Kidney capillary endothelial cell (primary cell): ENCODE data around the gene DCHS2.

Source experiments
- DNase-seq: peaks from one replicate; pipeline ENCODE4 v3.0.0-alpha.2; 2018; ENCODE audit warnings: low spot score

Gene DCHS2

DNA sequence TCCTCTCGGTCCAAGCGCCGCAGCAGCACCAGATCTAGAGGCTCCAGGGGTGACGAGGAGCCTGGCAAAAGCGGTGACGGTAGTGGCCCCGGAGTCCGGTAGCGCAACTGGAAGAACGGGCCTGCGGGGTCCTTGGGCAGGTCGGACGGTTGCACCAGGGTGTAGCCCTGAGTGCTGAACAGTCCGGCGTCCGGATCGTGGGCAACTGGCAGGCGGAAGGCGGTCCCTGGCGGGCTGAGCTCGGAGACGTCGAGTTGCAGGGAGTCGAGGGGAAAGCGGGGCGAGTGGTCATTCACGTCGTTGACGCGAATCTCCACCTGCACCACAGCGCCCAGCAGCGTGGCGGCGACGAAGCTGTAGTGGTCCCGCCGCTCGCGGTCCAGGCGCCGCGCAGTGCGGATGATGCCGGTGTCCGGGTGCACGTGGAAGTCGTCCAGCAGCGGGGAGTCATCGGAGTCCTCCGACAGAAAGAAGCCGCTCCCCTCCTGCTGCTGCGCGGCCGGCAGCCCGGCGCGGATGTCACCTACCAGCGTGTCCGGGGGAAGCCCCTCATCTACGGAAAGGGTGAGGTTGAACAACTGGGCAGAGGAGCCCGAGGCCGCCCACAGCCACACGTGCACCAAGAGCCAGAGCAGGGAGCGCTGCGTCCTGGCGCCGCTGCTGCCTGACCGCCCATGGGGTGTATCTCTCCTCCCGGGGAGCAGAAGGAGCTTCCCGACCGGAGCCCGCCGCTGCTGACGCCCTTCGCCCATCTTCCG, 837 bp downstream of the DCHS2 start:
- DNase-seq, result no peak

DNA sequence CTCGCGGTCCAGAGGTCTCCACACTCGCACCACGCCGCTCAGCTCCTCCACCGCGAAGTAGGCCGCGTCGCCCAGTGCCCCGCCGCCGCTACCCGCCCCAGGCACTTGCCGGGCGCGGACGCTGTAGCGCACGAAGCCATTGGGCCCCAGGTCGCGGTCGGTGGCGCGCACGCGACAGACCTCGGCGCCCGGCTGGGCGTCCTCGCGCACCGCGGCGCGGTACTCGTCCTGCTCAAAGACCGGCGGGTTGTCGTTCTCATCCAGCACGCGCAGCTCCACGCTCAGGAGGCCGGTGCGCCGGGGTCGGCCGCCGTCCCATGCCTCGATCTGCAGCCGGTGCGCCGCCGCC, 1.4 kb downstream of the DCHS2 start:
- DNase-seq, result no peak

DNA sequence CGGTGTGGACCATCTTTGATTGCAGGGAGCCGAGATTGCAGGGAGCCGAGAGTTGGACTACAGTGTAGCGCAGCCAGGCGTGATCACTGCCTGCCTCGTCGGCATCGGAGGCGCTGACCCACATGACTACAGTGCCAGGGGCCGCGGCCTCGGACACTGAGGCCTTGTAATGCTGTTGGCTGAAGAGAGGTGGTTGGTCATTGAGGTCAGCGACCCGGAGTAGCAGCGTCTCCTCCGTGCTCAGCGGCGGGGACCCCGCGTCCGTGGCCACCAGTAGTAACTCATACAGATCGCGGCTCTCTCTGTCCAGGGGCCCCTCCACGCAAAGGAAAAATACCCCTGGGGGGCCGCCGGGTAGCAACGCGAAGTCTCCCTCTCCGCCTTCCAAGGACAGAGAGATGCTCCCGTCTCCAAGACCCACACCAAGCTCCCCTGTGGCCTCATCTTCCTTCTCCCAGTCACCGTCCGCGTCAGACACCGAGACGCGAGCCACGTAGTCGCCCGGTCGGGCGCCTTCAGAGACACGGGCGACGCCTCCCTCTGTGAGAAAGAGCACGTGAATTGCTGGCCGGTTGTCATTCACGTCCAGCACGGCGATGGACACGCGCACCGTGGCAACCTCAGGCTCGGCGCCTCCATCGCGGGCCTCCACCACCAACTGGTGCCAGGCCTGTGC, 1.9 kb downstream of the DCHS2 start:
- no peak for DNase-seq

DNA sequence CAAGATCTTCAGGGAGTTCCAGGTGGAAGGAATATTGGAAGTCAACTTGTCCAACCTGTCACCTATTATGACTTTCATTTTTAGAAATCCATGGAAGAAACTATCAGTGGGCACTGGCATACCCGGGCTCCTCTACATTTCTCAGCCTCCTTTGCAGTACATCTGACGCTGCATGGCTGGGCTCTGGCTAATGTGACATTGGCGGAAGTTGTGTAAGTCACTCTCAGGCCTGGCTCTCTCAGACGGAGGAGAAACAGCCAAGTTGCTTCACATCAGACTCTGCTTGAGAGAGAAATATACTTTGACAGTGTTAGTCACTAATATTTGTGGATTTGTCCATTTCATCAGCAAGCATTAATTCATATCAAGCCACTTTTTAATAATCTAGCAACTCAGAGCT, 4.5 kb downstream of the DCHS2 start:
- no peak for DNase-seq

DNA sequence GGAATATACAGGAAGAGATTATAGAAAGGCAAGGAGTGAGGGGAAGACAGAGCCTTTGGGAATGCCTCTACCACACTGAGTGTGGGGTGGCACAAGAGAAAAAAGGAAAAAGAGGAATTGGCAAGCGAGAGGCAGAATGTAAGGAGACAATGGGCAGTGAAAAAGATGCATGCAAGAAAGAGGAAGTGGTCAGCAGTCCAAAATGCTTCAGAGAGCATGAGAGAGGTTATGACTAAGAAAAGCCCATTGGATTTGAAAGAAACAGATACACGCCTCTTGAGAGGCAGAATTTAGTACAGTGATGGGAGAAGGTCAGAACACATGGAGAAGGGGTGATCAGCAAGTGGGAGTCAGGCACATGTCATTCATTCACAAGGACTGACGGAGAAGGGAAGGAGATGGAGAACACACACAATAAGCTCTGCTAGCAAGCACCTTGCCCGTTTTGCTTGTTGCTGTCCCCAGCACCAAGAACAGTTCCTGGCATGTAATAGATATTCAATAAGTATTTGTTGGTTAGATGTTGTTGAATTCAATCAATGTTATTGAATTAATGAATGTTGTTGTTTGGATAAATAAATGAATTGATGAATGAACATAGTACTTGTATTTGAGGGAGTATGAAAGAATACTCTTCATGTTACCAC, 6.3 kb downstream of the DCHS2 start:
- no peak for DNase-seq

DNA sequence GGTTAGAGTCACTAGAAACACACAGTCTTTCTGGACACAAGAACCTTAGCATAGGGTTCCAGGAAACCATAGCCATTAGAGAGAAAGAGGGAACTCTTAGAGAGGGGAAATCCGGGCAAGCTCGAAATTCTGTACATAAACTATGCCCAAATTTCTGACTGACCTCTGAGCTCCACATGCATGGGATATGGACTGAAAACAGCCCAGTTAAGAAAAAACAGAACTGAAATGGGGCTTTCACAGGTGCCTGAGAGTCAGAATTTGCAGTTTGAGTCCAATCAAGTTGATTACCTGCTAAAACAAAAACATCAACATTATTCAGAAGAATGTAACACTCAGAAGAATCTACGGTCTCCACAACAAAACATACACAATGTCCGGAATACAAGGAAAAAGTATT, 13.1 kb downstream of the DCHS2 start:
- no peak for DNase-seq

DNA sequence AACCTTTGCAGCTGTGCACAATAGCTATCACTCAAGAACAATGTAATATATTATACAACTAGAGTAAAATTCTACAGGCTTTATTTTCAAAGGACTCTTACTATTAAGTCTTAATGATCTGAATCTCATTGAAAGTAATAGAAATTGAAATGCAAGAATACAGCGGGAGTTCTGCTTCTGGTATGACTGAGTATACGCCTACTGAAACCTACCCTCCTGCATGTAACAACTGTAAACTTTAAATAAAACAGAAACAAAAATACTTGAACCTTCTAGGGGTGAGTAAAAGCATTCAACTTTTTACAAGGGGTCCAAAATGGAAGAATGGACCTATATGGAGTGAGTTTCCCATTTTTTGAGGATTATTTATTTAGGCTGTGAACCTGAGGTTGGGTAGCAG, 13.5 kb downstream of the DCHS2 start:
- no peak for DNase-seq

DNA sequence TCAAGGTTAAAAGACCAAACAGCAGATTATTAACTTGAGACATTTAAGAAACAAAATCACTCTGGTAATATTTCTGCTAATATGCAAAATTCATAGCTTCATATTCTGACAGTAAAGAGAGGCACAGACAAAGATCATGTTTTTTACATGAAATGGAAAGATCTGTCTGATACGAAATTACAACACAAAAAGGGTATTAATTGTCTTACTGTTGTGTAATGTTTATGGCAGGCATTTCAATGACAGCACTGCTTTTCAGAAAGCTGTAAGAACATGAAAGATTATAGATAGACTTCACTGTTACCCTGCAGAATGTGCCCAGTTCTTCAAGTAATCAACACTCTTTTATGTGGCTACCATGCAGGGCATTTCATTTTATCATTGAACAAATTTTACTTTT, 15.4 kb downstream of the DCHS2 start:
- no peak for DNase-seq

DNA sequence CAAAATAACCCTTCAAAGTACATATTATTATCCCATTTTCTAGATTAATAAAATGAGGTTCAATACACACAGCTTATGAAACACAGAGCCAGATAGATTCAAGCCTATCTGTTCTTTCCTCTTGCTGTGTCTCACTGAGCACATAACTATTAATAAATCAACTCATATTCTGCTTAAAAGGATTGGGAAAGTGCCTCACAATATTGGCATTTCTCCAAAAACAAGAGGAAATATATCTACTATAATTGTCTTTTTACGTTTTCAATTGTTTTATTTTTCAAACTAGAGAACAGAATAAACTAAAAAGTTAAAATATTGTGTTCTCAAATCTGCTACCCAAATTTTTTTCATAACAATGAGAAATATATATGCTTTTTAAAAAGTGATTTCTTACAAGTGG, 15.8 kb downstream of the DCHS2 start:
- no peak for DNase-seq

DNA sequence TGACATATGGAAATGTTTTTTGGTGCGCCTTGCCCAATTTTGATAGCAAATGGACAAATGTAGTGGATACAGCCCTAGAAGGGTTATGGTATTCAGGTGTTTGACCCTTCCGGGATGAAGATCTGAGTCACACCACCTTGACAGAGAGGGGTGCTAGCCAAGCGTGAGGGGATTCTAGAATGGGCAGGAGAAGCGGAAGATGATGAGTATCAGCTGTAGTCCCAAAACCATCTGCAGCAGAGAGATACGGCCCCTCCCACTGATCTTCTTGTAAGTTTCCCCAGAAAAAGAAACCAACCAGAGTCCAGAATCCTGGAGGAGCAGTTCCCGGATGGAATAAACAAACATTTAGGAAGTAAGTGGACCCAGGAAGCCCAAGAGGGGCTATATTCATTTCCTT, 18.1 kb downstream of the DCHS2 start:
- DNase-seq, result no peak

DNA sequence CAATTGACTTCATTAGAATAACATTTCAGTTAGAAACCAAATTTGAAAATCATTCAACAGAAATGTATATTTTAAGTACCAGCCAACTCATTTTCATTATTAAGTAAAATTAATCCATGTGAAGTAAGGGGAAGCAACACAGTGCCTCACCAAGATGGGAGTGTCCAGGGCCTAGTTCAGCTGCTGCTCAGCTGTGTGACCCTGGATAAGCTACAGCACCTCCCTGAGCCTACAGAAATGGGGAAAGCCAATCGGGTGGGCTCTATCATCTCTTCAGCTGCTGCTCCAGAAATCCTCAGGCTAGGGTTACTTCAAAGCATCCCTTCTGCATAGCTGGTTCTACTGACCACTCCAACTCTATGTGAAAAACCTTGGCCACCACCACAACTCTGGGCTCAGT, 18.7 kb downstream of the DCHS2 start:
- no peak for DNase-seq

DNA sequence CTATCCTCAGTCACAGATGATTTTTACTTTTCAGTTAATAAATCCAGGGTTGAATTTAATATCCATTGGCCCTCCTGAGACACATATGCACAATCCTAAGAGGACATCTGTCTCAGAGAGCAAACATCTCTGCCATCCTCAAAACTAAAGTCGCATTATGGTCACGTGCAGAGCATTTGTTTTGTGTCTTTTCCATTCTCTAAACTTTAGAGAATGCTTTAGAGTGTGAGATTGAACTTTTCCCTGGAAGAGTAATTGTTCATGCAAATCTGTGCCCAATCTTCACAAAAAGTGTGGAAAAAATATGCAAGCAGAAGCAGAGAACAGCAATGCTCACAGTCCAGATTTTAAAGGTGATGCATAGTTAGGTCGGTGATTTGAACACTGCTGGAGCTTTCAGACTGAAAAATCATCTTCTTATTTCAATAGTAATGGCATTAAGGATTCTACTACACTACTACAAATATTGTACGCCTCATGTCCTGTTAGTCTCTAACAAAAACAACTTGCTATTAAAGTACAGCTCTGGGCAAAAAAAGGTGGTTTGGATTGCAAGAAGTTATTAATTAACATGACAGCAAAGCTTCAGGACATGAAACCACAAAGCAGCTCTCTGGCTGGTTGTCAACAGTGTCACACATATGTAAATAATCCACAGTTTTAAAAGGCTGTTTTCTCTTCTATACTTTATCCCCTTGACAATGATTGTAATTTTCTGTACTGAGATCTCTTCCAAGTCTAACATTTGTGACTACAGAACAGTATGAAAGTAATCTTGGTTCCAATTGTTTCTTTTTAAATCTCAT, 19.9 kb downstream of the DCHS2 start:
- no peak for DNase-seq

DNA sequence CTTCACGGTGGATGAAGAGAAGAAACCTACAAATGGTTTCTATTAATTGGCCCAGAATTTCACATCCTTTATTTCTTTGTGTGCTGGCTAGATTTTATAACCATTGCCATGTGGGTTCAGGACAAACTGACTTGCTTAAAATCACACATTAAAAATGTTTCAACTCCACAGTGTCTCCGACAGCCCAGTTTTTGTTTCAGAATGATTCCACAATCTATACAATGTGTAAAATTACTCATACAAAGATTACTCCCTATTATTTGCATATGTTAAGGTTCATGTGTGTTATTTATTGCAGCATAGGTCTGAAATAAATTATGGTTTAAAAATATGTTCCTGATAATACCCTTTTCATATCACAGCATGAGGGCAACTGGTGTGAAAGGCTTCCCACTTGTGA, 20.6 kb downstream of the DCHS2 start:
- no peak for DNase-seq

DNA sequence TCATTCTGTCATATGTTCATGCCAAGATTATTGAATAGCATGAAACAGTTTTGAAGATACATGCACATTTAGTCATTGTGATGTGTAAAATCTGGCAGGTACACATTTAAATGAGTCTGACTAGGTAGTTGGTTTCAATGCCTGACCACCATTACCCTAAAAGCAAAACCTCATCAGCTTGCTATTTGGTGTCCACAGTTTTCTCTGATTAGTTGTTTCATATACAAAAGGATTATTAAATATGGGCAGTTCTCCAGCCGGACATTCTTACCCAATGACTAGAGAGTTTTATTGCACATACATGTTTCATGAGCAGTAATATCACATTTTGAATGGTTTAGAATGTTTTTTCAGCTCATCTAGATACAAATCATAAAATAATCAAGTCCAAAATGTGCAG, 23.7 kb downstream of the DCHS2 start:
- no peak for DNase-seq

DNA sequence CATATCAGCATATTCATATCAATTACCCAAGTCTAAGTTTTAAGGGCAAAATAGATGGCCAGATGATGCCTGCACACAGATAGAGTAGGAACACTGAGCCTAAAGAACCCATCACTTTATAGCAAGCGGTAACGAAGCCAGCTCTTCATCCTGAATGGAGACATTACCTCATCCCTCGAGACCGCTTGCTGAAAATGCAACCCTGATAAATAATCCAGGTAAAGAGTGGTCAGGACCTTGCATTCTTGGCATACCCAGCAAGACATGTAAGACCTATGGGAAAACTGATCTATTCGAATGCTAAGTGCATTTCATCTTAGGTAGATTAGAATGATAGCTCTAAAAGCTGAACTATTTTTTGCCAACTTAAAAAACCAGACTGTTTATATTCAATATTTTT, 25.3 kb downstream of the DCHS2 start:
- DNase-seq, result no peak

DNA sequence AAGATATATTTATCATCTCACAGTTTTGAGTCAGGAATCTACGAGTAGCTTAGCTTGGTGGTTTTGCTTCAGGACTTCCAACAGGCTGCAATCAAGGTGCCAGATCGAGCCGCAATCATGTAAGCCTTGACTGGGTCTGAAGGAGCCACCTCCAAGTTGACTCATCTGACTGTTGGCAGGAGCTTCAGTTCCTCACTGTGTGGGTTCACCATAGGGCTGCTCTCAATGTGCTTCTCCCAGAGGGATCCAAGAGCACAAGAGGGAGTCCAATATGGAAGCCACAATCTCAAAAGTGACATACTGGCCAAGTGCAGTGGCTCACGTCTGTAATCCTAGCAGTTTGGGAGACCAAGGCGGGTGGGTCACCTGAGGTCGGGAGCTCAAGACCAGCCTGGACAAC, 26.5 kb downstream of the DCHS2 start:
- DNase-seq, result no peak

DNA sequence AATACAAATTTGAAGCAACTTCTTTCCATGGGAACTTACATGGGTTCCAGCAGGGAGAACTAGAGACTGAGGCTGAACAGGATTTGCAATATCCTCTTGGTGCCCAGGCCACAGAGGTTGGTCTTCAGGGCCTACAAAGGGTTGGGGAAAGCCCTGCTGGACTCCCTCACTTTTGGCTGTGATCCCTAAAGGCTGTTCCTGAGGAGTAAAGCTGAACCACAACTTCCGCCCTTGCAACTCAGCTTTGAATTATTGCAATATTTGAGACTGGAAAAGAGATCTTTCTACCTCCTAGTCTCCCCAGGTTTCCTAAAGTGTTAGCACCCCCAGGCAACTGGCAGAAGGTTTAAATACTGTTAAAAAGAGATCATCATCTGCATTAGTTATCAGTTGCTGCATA, 26.9 kb downstream of the DCHS2 start:
- no peak for DNase-seq

DNA sequence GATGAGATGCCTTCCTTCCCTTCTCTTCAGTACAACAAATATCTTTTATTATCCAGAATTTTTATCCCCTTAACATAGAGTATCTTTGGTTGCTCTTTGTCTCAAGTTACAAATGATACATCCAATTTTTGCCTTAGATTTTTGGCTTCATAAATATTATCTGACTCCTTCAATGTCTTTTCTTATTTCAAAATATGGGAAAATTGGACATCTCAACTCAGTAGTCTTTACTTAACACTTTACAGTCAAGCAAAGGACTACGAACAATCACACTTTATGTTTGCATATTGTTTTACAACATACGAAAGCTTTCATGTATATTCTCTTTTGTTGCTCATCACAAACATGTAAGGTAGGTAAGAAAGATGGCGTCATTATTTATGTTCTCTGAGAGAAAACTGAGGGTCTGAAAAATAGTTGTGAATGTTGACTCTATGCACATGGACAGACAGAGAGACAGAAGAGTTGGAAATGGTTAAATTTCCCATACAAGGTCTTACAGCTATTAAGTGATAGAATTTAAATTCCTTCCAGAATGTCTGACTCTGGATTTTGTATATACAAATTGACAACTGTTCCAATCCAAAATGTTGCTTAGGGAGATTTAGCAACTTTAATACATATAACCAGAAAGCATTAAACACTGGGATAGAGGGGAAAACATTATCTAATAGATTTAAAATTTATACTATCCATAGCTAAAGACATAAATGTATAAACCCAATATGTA, 29.4 kb downstream of the DCHS2 start:
- no peak for DNase-seq

DNA sequence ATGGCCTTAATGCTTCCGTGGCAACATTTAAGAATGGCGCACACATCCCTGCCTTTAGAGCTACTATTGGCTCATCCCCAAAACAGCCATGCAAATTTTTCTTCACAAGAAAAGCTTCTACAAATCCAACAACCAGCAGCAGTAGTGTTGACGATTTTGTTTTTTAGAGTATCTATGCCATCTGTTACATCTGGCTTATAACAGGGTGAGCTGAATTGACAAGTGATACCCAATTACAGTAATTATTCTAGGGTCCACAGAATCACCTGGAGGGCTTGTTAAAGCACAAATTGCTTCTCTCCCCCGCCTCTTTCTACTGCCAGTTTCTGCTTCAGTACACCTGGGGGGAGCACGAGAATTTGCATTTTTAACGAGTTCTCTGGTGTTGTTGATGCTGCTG, 34.1 kb downstream of the DCHS2 start:
- no peak for DNase-seq

DNA sequence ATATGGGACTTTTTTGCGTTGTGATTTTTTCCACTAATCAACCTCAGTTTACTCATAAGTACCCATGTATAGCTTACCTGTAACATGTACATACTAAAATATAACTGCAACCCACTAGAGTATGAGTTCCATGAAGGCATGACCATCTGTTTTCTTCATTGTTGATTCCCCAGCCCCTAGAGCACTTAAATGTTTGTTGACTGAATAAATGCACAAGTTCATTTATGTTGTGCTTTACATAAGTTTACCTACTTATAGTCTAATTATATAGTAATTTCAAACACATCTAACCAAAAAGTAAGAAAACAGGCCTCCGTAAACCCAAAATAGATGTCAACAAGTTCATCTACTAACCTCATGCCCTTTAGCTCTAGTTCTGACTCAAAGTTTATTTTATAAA, 34.7 kb downstream of the DCHS2 start:
- DNase-seq, result no peak

DNA sequence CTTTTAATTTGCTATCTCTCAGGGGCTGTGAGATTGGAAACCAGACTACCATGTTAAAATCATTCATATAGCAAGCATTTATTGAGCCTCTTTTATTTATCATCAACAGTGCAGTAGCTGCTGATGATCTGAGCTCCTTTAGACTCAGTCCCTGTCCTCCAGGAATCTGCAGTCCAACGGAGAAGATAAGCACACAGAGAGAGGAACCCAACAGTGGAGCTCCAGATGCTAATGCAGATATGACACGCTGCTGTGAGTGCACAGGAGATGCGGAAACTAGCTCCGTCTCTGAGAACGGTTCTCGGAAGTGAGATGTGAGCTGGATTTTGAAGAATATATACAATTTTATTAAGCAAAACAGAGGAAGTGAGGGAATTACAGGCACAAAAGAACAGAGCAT, 35.4 kb downstream of the DCHS2 start:
- no peak for DNase-seq

DNA sequence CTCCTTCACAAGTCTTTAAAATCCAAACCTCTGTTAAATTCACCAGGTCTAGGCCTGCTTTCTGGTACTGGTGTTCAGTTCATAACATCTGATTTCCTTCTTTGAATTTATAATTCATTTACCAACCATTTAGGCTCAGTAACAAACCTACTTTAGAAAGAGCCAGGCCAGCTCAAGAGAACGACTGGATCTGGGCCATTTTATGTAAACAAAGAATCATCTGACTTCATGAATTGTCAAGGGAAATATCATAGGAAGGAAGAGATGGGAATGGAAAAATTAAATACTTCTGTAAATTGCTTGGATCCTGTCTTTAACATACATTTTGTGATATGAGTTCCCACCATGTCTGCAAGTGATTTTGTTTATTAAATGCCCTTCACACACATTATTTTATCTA, 36.5 kb downstream of the DCHS2 start:
- DNase-seq, result no peak
